ENCODE results near the gene SPATS1.

- TF ChIP-seq CTCF (IDR thresholded peaks at IDR 0.05 in 8 of 11, conservative IDR thresholded peaks at IDR 0.05 in 3 of 11) (no peak), POLR2AphosphoS5 (IDR thresholded peaks at IDR 0.05) (no peak), POLR2A (IDR thresholded peaks at IDR 0.05) (no peak)
These were observed 1.2 kb upstream of the SPATS1 start for GRCh38 chr6:44341095-44341890.
